Chondrocyte (in vitro differentiated cells): ENCODE results near the gene RORB. TPM values are rescaled to one million over a fixed set of nuclear protein-coding genes. Genes with fewer than 3 reads are reported as not detected.

Source experiments
- DNase-seq: peaks from one replicate; pipeline ENCODE4 v3.0.0; 2021; ENCODE audit warnings: mixed read lengths, low spot score
- H3K27ac Mint-ChIP-seq: one replicate; pipeline ENCODE4 v1.8.0; 2021; ENCODE audit warnings: mild to moderate bottlenecking, moderate library complexity, mixed read lengths; ENCODE audit not compliant: unreplicated experiment
- H3K27me3 Mint-ChIP-seq: 2 replicates; pipeline ENCODE4 v1.8.0; 2021; ENCODE audit warnings: low read depth, mixed read lengths
- H3K36me3 Mint-ChIP-seq: 2 replicates; pipeline ENCODE4 v1.8.0; 2021; ENCODE audit warnings: low read depth, mixed read lengths
- H3K4me1 Mint-ChIP-seq: 2 replicates; pipeline ENCODE4 v1.8.0; 2021; ENCODE audit warnings: low read depth, mild to moderate bottlenecking, mixed read lengths
- H3K4me3 Mint-ChIP-seq: one replicate; pipeline ENCODE4 v1.8.0; 2021; ENCODE audit warnings: mild to moderate bottlenecking, moderate library complexity, mixed read lengths; ENCODE audit not compliant: unreplicated experiment
- H3K9me3 Mint-ChIP-seq: 2 replicates; pipeline ENCODE4 v1.8.0; 2021; ENCODE audit warnings: low read depth, mixed read lengths
- CTCF ChIP-seq: fragments of 200-600 bp; sonication (generic); IDR thresholded peaks from 2 replicates; pipeline ENCODE4 v1.5.0; 2021; ENCODE audit warnings: antibody characterized with exemption, mild to moderate bottlenecking, moderate library complexity
- total RNA-seq: library from RNA; stranded (reverse); gene quantifications from 3 replicates; pipeline ENCODE4 v1.2.1, GENCODE V29; 2021

Gene RORB
- total RNA-seq, 1 donor from 2014 or later, result not detected

- no peak for DNase-seq
Measured at GRCh38 chr9:74556685-74557084, 59.5 kb downstream of the RORB start.

GRCh38 chr9:74557571-74557970 is 60.4 kb downstream of the RORB start:
- Mint-ChIP-seq H3K27me3 (peaks cover 8% of the 10 kb centered on the region), H3K9me3 (no peaks in the 10 kb centered on the region), H3K4me1 (no peaks in the 10 kb centered on the region), H3K4me3 (no peak overlapping the region), H3K27ac (no peak overlapping the region), H3K36me3 (no peaks in the 10 kb centered on the region)
- no peak for TF ChIP-seq CTCF
- no peak for DNase-seq

More at GRCh38 chr9:74556685-74557084, 59.5 kb downstream of the RORB start:
- H3K27me3 Mint-ChIP-seq, result peaks cover 12% of the 10 kb centered on the region
- no peaks in the 10 kb centered on the region for H3K4me1 Mint-ChIP-seq
- no peak for TF ChIP-seq CTCF
- H3K9me3 Mint-ChIP-seq, result no peaks in the 10 kb centered on the region
- no peak overlapping the region for H3K4me3 Mint-ChIP-seq
- no peak overlapping the region for H3K27ac Mint-ChIP-seq
- H3K36me3 Mint-ChIP-seq, result no peaks in the 10 kb centered on the region

GRCh38 chr9:74562611-74563010 is 65.5 kb downstream of the RORB start:
- H3K4me3 Mint-ChIP-seq, result no peak overlapping the region
- no peaks in the 10 kb centered on the region for H3K9me3 Mint-ChIP-seq
- DNase-seq, result no peak
- no peak for TF ChIP-seq CTCF
- H3K36me3 Mint-ChIP-seq, result no peaks in the 10 kb centered on the region
- H3K4me1 Mint-ChIP-seq, result no peaks in the 10 kb centered on the region
- peaks cover 7% of the 10 kb centered on the region for H3K27me3 Mint-ChIP-seq
- H3K27ac Mint-ChIP-seq, result no peak overlapping the region

- H3K27ac Mint-ChIP-seq, result no peak overlapping the region
- H3K4me1 Mint-ChIP-seq, result no peaks in the 10 kb centered on the region
- no peaks in the 10 kb centered on the region for H3K9me3 Mint-ChIP-seq
- no peaks in the 10 kb centered on the region for H3K36me3 Mint-ChIP-seq
- H3K27me3 Mint-ChIP-seq, result peaks cover 29% of the 10 kb centered on the region
- DNase-seq, result no peak
- H3K4me3 Mint-ChIP-seq, result no peak overlapping the region
- peak; percentile 88 for TF ChIP-seq CTCF
Measured at GRCh38 chr9:74570879-74571512, 73.9 kb downstream of the RORB start.

GRCh38 chr9:74573640-74574191 is 76.6 kb downstream of the RORB start:
- no peaks in the 10 kb centered on the region for H3K9me3 Mint-ChIP-seq
- H3K4me3 Mint-ChIP-seq, result no peak overlapping the region
- no peaks in the 10 kb centered on the region for H3K4me1 Mint-ChIP-seq
- no peak for DNase-seq
- H3K27ac Mint-ChIP-seq, result no peak overlapping the region
- H3K36me3 Mint-ChIP-seq, result no peaks in the 10 kb centered on the region
- TF ChIP-seq CTCF, result no peak
- H3K27me3 Mint-ChIP-seq, result peaks cover 33% of the 10 kb centered on the region
